ENCODE results near the gene EMP1.

GRCh38 chr12:13218641-13219040 lies 22.1 kb downstream of the EMP1 start:
- TF ChIP-seq CTCF (IDR thresholded peaks at IDR 0.05 in 4 of 5, conservative IDR thresholded peaks at IDR 0.05 in 1 of 5) (no peak), POLR2A (IDR thresholded peaks at IDR 0.05) (no peak)
